Measurements from ENCODE around the gene IGF1R.

IGF1R gene

DNA sequence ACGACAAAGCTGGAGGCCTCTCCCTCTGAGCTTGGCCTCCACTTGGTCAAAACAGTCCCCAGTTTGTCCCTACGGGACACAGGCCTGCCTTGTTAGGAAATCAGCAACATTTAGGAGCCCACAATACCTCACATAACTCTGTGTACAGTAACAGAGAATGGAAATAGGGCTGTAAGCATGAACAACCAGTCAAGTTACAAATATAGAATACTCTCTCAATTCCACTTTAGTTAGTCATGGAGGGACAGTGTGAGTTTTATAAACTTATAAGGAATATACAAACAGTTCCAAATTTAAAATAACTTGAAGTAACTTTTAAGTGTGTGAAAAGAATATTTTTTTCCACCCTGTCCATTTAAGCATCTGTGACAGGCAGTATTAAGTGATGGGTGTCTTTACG is 229.8 kb downstream of the IGF1R start:
- TF ChIP-seq, protein P1, sequence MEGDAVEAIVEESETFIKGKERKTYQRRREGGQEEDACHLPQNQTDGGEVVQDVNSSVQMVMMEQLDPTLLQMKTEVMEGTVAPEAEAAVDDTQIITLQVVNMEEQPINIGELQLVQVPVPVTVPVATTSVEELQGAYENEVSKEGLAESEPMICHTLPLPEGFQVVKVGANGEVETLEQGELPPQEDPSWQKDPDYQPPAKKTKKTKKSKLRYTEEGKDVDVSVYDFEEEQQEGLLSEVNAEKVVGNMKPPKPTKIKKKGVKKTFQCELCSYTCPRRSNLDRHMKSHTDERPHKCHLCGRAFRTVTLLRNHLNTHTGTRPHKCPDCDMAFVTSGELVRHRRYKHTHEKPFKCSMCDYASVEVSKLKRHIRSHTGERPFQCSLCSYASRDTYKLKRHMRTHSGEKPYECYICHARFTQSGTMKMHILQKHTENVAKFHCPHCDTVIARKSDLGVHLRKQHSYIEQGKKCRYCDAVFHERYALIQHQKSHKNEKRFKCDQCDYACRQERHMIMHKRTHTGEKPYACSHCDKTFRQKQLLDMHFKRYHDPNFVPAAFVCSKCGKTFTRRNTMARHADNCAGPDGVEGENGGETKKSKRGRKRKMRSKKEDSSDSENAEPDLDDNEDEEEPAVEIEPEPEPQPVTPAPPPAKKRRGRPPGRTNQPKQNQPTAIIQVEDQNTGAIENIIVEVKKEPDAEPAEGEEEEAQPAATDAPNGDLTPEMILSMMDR (IDR thresholded peaks at IDR 0.05; ENCODE audit: insufficient read depth, low read depth, low read length, missing control alignments): no peak
- H3K4me3 ChIP-seq (ENCODE audit: low read depth, low read length): no peak overlapping the region
- no peak for DNase-seq (ENCODE audit: low read depth)

GRCh38 chr15:98878862-98879261 is 230.5 kb downstream of the IGF1R start:
- H3K4me3 ChIP-seq (ENCODE audit: low read depth, low read length): no peak overlapping the region
- TF ChIP-seq, protein P1 (IDR thresholded peaks at IDR 0.05; ENCODE audit: insufficient read depth, low read depth, low read length, missing control alignments): no peak
- peak; percentile 38 for DNase-seq (ENCODE audit: low read depth)

GRCh38 chr15:98881526-98882520 is 233.5 kb downstream of the IGF1R start:
- TF ChIP-seq, protein P1 (IDR thresholded peaks at IDR 0.05; ENCODE audit: insufficient read depth, low read depth, low read length, missing control alignments): peak; percentile 50
- peak; percentile 69 for DNase-seq (ENCODE audit: low read depth)
- no peak overlapping the region for H3K4me3 ChIP-seq (ENCODE audit: low read depth, low read length)

GRCh38 chr15:98883478-98883877 is 235.1 kb downstream of the IGF1R start:
- TF ChIP-seq, protein P1 (IDR thresholded peaks at IDR 0.05; ENCODE audit: insufficient read depth, low read depth, low read length, missing control alignments): no peak
- no peak for DNase-seq (ENCODE audit: low read depth)
- no peak overlapping the region for H3K4me3 ChIP-seq (ENCODE audit: low read depth, low read length)

DNA sequence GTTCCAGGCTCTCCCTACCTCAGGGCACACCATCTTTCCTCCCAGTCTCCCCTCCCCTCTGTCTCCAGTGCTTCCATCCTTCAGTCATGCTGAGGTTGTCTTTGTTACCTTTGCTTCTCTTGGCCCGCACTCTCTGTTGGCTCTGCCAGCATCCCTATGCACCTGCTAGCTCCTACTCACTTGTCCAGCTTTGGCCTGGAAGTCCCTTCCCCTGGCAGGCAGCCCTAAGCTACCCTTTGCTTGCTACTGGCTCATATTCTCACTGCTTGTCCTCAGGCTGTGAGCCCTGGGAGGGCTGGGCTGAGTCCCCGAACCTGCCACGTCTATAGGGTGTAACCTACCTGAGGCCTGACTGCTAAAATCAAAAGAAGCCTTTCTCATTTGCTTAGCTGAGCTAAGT is 236.6 kb downstream of the IGF1R start:
- no peak overlapping the region for H3K4me3 ChIP-seq (ENCODE audit: low read depth, low read length)
- TF ChIP-seq, protein P1 (IDR thresholded peaks at IDR 0.05; ENCODE audit: insufficient read depth, low read depth, low read length, missing control alignments): no peak
- no peak for DNase-seq (ENCODE audit: low read depth)

DNA sequence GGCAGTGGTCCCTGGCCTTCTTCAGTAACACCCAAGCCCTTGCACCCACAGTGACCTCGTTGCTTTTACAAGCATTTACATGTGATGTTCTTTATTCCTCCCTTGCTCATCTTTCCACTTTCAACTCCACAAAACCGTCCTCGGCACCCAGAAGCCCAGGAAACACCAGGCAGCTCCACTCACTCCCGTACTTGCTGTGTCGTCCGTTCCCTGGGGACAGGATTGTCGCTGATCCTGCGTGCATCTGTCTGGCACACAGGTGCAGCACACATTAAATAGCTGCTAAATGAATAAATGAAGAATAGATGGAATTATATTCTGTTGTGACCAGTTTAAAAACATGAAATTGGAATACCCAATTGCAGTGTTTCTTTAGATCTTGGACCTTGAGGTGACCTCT is 239.6 kb downstream of the IGF1R start:
- TF ChIP-seq, protein P1 (IDR thresholded peaks at IDR 0.05; ENCODE audit: insufficient read depth, low read depth, low read length, missing control alignments): no peak
- DNase-seq (ENCODE audit: low read depth): no peak
- H3K4me3 ChIP-seq (ENCODE audit: low read depth, low read length): no peak overlapping the region

Measured in GM12865 (cell line).